Small intestine (tissue), 7 donors: ENCODE results near the gene CAMKMT. TPM values are rescaled to one million over a fixed set of nuclear protein-coding genes. Genes with fewer than 3 reads are reported as not detected.

Experiments
- DNase-seq, 2 donors: peaks; one replicate each; pipeline versions ENCODE4 v3.0.0 to v3.0.0-alpha.2; 2013
- FAIRE-seq: peaks from 2 replicates; lab custom pipeline; 2012; peaks lifted over from hg19 to GRCh38; lab: Jason Lieb, UNC
- H3K27ac ChIP-seq, 3 donors: one replicate each; pipeline ENCODE4 v1.5.1; 2013; ENCODE audit warnings: low read length in 2 of 3, mild to moderate bottlenecking in 2 of 3, control low read depth in 1 of 3, inconsistent platforms in 1 of 3, low read depth in 1 of 3, moderate library complexity in 1 of 3
- H3K27me3 ChIP-seq, 3 donors: one replicate each; pipeline ENCODE4 v1.6.1; 2013; ENCODE audit warnings: low read length in 3 of 3, inconsistent platforms in 1 of 3; ENCODE audit not compliant: control insufficient read depth in 3 of 3, insufficient read depth in 3 of 3
- H3K36me3 ChIP-seq, 3 donors: one replicate each; pipeline ENCODE4 v1.6.1; 2013; ENCODE audit warnings: low read length in 3 of 3, inconsistent platforms in 1 of 3, low read depth in 1 of 3, mild to moderate bottlenecking in 1 of 3, moderate library complexity in 1 of 3; ENCODE audit not compliant: control insufficient read depth in 3 of 3, insufficient read depth in 2 of 3
- H3K4me1 ChIP-seq, 3 donors: one replicate each; pipeline ENCODE4 v1.6.1; 2013; ENCODE audit warnings: low read length in 2 of 3, inconsistent platforms in 1 of 3, low read depth in 1 of 3, mild to moderate bottlenecking in 1 of 3, moderate library complexity in 1 of 3; ENCODE audit not compliant: control insufficient read depth in 3 of 3, insufficient read depth in 2 of 3
- H3K4me3 ChIP-seq, 3 donors: one replicate each; pipeline ENCODE4 v1.5.1; 2013; ENCODE audit warnings: low read length in 3 of 3, control low read depth in 1 of 3, inconsistent platforms in 1 of 3, low read depth in 1 of 3, mild to moderate bottlenecking in 1 of 3, moderate library complexity in 1 of 3
- H3K9me3 ChIP-seq, 2 donors: one replicate each; pipeline ENCODE4 v1.6.1; 2013; ENCODE audit warnings: low read depth in 1 of 2, low read length in 1 of 2; ENCODE audit not compliant: control insufficient read depth in 2 of 2, insufficient read depth in 1 of 2
- WGBS, 3 donors: extraction: QIAGEN DNeasy Blood & Tissue Kit; methylation state at CpG; one replicate each; pipeline ENCODE4 v1.1.7; 2013; 5-methylcytosine and 5-hydroxymethylcytosine counted together
- polyA plus RNA-seq, 4 donors: library from polyadenylated mRNA; stranded (reverse) in 3 of 4; unstranded in 1 of 4; fragments of 200-250 nt in 3 of 4; fragments of 120-200 nt in 1 of 4; gene quantifications; one replicate each; pipeline versions ENCODE4 v1.2.1 to v1.2.3, GENCODE V29; 2013
- donor health status: healthy with polysubstance abuse.
- donor health status: control.
- donor health status: control.
- donor health status: Bipolar disorder and iron deficiency.
- donor health status: healthy.

The CAMKMT gene
- polyA plus RNA-seq, 4 donors = 3.5 to 9.6 (median 6.9) TPM

DNA sequence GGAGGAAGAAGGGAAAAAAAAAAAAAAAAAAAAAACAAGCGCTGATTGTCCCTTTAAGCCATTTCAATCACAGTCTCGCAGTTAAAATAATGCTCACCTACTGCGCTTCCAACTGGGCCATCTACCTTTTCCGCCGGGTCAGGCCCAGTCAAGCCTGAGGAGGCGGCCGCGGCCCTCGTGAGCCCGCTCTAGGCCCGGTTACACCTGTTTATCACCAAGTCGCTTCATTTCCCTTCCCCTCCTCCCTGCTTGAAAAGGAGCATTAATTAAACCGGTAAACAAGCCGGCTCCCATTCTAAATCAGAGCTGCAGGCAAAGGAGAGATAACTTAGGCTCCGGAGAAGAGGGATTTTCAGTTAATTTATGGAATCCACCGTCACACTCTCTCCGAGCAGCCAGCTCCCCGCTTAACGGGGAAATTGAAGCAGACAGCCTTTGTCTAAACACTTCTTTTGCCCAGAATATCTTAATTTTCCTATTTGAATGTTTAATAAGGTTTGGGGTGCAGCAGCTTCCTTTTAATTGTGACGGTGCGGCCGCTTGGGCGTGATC lies 439.6 kb downstream of the CAMKMT start:
- 13 to 26% (median 16%) methylated on average over 22 to 23 of the region's 23 CpGs for WGBS, 3 donors
- FAIRE-seq (no peak), DNase-seq (peak in 1 of 2 donors; percentile 29)

DNA sequence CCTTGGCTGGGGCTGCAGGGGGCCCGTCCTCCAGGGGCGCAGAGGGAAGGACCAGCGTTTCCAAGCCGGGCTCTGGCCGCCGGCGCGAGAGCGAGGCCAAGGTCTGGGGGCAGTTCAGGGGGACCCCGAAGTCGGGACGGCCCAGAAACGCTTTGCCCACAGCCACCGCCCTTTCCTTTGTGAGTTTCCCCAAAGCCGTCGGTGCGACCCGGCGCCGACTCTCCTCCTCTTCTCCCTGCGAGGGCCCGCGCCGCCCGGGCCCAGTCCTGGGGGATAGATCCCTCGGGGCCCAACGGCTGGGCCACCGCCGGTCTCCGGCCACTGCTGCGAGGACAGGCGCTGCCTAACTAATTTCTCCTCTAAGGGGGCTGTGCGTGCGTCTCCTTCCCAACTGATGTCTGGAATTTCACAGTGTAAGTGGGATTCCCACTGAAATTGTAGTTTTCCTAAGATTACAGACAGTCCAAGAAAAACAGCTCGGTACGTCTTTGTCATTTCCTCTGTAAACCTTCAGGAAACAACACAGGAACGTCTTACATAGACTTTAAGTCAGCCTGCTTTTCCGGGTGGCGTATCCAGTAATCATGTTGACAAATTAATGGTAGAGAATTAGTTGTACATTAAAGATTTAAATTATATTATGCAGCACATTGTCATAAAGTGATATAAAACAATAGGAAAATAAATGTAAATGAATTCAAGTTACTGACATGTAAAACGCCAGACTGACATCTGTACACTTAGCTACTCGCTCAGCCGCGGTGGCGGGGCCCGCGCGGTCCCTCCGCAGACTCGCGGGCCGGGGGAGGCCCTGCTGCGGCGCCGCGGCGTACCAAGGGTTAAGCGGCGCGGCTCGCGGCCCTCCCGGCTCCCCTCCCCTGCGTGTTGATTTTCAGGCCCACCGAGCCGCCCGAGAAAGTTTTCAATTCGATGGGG lies 440.4 kb downstream of the CAMKMT start:
- FAIRE-seq (no peak), DNase-seq (peak in 1 of 2 donors; percentile 31)
- Histone ChIP-seq H3K36me3 (no peaks in the 10 kb centered on the region), H3K4me3 (no peak overlapping the region), H3K27me3 (peaks cover 5 to 84% (median 57%) of the 10 kb centered on the region in 3 donors), H3K9me3 (no peaks in the 10 kb centered on the region), H3K4me1 (no peaks in the 10 kb centered on the region), H3K27ac (no peak overlapping the region)
- WGBS, 3 donors = 5 to 10% (median 7%) methylated on average over 48 to 67 of the region's 67 CpGs

More for the DNA sequence above, 439.6 kb downstream of the CAMKMT start:
- no peaks in the 10 kb centered on the region for H3K4me1 ChIP-seq
- no peaks in the 10 kb centered on the region for H3K9me3 ChIP-seq
- no peak overlapping the region for H3K27ac ChIP-seq
- H3K36me3 ChIP-seq = no peaks in the 10 kb centered on the region
- H3K4me3 ChIP-seq = no peak overlapping the region
- peaks cover 5 to 87% (median 60%) of the 10 kb centered on the region in 3 donors for H3K27me3 ChIP-seq

DNA sequence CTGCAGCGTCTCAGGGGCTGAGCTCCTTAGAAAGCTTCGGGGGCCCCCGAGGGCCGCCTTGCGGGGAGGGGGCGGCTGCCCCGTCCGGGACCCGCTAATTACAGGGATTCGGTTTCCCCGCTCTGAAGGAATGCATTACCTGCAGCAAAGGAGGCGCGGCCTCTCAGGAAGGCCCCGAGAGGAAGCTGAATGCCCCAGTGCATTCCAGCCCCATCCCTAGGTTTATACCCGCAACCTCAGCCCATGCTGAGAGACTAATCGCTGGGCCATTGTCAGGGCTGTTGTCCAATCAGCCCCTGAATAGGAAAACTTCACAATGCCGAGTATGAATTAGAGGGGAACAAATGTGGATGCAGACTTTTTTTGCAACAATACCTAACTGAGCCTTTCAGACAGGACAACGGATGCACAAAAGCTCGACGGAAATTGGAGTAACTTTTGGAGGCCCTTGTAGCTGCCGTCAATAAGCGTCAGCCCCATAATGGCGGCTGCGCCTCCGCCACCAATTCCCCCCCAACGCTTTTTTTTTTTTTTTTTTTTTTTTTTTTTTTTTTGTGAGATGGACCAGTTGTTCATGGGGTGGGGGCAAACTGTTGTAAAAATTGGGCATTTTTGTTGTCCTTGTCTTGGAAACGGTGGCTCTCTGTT lies 441.2 kb downstream of the CAMKMT start:
- H3K27ac ChIP-seq = no peak overlapping the region
- peak in 1 of 2 donors; percentile 36 for DNase-seq
- H3K9me3 ChIP-seq = no peaks in the 10 kb centered on the region
- H3K36me3 ChIP-seq = no peaks in the 10 kb centered on the region
- no peaks in the 10 kb centered on the region for H3K4me1 ChIP-seq
- no peak for FAIRE-seq
- no peak overlapping the region for H3K4me3 ChIP-seq
- 6 to 10% (median 7%) methylated on average over 26 to 27 of the region's 27 CpGs for WGBS, 3 donors
- peaks cover 5 to 84% (median 54%) of the 10 kb centered on the region in 3 donors for H3K27me3 ChIP-seq

DNA sequence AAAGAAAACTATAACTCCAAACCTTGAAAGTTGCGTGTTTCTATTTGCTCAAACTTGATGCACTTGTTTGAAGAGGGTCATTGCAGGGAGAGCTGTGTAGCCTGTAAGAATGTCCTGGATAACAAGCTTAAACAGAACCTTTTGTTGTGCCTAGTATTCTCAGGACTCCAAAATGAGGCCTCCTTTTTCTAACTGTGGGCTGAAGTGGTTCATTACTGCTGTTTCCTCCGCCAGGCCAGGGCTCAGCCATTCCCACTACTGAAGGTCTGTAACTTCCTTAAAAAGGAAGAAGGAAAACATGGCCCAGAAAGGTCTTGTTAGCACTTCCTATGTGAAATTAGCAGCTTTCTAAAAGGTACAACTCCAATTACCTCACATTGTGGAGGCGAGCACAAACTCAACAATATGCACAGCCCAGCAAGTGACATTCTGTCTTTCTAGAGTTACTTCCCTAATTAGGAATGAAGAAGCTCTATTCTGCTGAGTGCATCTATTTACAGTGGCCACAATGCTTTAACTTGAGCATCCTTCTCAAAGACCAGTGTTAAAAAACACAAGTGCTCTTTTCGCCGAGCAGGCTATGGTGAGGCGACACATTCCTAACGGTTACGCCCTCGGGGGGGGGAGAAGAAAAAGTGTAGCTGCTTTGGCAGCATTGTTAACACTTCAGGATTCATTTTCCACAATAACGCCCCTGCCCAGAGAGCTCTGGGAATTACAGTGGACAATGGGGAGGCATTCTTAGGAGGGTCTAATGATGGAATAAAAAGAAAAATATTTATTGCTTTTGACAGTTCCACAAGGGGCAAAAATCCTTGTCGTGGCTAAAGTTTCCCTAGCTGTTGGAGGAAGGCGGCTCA lies 442.9 kb downstream of the CAMKMT start:
- Histone ChIP-seq H3K4me1 (no peaks in the 10 kb centered on the region), H3K27ac (no peak overlapping the region), H3K4me3 (no peak overlapping the region), H3K9me3 (no peaks in the 10 kb centered on the region), H3K36me3 (no peaks in the 10 kb centered on the region), H3K27me3 (peaks cover 5 to 76% (median 51%) of the 10 kb centered on the region in 3 donors)
- FAIRE-seq (no peak), DNase-seq (no peak)
- WGBS, 3 donors = 33 to 45% (median 36%) methylated on average over 12 of the region's 12 CpGs

DNA sequence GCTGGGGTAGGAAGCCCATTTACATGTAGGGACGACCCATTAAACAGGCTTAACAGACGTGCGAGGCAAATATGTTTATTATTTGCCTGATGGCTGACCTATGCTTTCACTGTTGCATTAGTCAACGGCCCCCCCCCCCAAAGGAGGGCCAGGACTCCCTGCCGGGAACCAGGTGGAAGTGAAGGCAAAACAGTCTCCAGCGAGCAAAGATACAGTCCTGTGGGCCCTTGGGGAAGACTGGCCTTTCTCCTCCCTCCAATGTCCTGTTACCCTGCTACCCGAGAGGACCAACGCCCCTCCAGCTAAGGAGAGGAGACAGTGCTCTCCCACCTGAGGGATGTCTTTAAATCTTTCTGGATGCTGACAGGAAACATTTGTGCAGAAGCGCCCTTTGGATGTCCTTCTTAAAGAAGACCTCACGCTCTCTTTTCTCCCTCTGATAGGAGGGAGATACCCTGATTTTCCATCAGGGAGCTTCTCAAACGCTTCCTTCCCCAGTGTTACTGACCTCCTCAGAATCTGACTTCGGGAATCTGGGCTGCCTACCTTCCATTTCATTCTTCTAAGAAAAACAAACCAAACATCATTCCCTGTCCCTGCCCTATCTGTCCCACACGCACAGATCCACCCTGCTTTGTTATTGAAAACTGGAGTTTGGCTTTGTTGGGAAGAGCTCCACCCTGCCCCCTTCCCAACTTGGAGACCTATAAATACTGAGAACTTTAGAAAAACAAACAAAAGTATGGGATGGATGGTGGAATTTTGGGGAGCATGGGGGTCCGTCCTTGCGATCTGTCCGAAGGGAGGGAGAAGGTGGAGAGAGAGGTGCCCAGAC lies 443.9 kb downstream of the CAMKMT start:
- WGBS, 3 donors = 8 to 11% (median 9%) methylated on average over 14 to 16 of the region's 16 CpGs
- H3K4me1 ChIP-seq = no peaks in the 10 kb centered on the region

DNA sequence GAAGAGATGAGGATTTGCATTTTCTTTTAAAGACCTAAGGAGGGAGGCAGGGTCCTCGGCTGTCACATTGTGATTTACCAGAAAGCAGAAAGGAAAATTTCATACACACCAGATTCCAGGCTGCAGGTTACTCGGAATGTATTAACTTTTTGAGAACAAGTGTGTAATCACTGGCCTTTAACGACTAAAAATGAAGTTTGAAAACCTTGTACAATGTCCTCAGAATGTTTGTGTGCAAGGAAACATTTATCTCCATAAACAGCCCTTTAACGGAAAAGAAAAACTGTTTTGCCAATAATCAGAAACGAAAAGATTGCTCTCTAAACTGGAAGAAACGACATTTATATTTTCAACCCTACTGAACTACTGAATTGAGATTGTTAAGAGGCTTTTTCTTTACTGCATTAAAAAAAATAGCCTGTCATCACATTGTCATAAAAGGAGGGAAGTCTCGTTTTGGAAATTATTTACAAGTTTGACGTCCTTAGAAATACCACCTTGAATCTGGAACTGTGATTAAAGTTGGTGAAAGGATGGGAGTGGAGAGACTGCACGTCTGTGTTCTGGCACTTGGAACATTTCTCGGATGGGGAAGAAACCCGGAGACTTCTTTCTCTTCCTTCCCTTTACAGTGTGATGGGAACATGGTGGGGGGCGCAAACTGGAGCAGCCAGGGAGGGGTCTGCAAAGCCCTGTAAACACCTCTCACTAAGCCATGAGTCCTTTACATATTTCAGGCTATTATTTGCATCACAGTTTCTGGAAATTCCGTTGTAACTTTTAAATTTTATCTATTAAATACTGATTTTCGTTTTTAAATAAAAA lies 445.7 kb downstream of the CAMKMT start:
- H3K27ac ChIP-seq = no peak overlapping the region
- H3K4me1 ChIP-seq = no peaks in the 10 kb centered on the region
- H3K27me3 ChIP-seq = peaks cover 0 to 59% (median 30%) of the 10 kb centered on the region in 3 donors
- DNase-seq (no peak), FAIRE-seq (no peak)
- H3K9me3 ChIP-seq = no peaks in the 10 kb centered on the region
- 14 to 15% (median 14%) methylated on average over 14 of the region's 14 CpGs for WGBS, 3 donors
- H3K36me3 ChIP-seq = no peaks in the 10 kb centered on the region
- no peak overlapping the region for H3K4me3 ChIP-seq

More for the DNA sequence above, 443.9 kb downstream of the CAMKMT start:
- DNase-seq (no peak), FAIRE-seq (no peak)
- no peak overlapping the region for H3K27ac ChIP-seq
- no peak overlapping the region for H3K4me3 ChIP-seq
- H3K27me3 ChIP-seq = peaks cover 5 to 69% (median 44%) of the 10 kb centered on the region in 3 donors
- no peaks in the 10 kb centered on the region for H3K36me3 ChIP-seq
- no peaks in the 10 kb centered on the region for H3K9me3 ChIP-seq
